ENCODE results near the gene FPR1. TPM values are rescaled to one million over a fixed set of nuclear protein-coding genes. Genes with fewer than 3 reads are reported as not detected.
A peak's percentile ranks its signal among the peaks of the same experiment; 100 is the strongest.

The FPR1 gene
- total RNA-seq, 2 donors from 2014 or later = 0.69 to 2.5 TPM

- Histone ChIP-seq H3K4me3 (no peak overlapping the region), H3K36me3 (no peaks in the 10 kb centered on the region), H3K27ac (no peak overlapping the region), H3K27me3 (no peaks in the 10 kb centered on the region), H3K9ac (ENCODE audit: low read depth in 2 of 2, low read length in 2 of 2) (no peak overlapping the region), H3K4me1 (no peaks in the 10 kb centered on the region), H3K9me3 (no peaks in the 10 kb centered on the region)
- TF ChIP-seq, protein P1, sequence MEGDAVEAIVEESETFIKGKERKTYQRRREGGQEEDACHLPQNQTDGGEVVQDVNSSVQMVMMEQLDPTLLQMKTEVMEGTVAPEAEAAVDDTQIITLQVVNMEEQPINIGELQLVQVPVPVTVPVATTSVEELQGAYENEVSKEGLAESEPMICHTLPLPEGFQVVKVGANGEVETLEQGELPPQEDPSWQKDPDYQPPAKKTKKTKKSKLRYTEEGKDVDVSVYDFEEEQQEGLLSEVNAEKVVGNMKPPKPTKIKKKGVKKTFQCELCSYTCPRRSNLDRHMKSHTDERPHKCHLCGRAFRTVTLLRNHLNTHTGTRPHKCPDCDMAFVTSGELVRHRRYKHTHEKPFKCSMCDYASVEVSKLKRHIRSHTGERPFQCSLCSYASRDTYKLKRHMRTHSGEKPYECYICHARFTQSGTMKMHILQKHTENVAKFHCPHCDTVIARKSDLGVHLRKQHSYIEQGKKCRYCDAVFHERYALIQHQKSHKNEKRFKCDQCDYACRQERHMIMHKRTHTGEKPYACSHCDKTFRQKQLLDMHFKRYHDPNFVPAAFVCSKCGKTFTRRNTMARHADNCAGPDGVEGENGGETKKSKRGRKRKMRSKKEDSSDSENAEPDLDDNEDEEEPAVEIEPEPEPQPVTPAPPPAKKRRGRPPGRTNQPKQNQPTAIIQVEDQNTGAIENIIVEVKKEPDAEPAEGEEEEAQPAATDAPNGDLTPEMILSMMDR (IDR thresholded peaks at IDR 0.05) = no peak
- intact Hi-C loops (cut with DNase I) = no loop called here
- no peak for DNase-seq
These were observed 37.5 kb upstream of the FPR1 start for GRCh38 chr19:51789061-51789795.

DNA sequence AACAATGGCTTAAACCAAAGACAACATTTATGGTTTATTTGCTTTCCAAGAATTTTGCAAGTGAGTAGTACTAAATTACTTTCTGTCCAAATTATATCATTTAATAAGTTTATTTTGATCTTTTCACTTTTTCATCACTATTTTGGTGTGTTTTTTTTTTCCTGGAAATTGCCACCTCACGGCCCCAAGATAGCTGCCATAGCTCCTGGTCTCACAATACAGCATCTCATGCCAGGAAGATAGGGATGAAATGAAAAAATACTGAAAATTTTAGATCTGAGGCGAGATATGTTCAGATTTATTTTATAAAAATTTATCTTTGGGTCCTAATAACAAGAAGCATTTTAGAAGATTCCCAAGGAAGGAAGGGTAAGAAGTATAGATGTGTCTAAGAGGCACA is 36.4 kb upstream of the FPR1 start:
- no peaks in the 10 kb centered on the region for H3K4me1 ChIP-seq
- TF ChIP-seq, protein P1 (IDR thresholded peaks at IDR 0.05) = no peak
- no peak overlapping the region for H3K9ac ChIP-seq (ENCODE audit: low read depth in 2 of 2, low read length in 2 of 2)
- intact Hi-C loops (cut with DNase I) = no loop called here
- H3K27me3 ChIP-seq = no peaks in the 10 kb centered on the region
- H3K36me3 ChIP-seq = no peaks in the 10 kb centered on the region
- H3K4me3 ChIP-seq = no peak overlapping the region
- no peak for DNase-seq
- H3K9me3 ChIP-seq = no peaks in the 10 kb centered on the region
- H3K27ac ChIP-seq = no peak overlapping the region

GRCh38 chr19:51786646-51787494 is 35.2 kb upstream of the FPR1 start:
- H3K27ac ChIP-seq = no peak overlapping the region
- intact Hi-C loops (cut with DNase I) = no loop called here

DNA sequence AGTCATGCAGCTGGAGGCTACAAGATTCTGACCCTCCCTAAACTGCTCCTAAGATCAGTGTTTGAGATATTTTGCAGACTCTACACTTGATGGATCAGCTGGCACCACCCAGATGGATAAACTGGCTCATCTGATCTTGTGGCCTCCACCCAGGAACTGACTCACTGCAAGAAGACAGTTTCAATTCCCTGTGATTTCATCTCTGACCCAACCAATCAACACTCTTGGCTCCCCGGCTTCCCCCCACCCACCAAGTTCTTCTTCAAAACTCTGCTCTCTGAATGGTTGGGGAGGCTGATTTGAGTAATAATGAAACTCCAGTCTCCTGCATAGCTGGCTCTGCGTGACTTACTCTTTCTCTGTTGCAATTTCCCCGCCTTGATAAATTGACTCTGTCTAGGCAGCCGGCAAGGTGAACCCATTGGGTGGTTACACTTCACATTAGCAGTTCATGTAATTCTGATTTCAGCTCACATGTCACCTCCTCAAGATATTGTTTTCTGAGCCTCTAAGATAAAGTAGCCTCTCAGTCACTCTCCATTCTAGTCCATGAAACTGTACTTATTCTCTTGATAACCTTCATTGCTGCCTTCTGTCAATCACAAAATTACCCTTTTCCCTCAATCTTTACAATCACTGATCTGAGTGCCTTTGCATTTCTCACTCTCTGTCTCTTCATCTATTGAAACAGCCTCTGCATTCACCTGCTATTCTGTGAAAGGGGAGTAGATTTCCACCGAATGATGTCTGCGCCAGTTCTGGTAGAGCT is 33.4 kb upstream of the FPR1 start:
- H3K4me1 ChIP-seq = no peaks in the 10 kb centered on the region
- peak; percentile 49 for DNase-seq
- TF ChIP-seq, protein P1 (IDR thresholded peaks at IDR 0.05) = no peak
- intact Hi-C loops (cut with DNase I) = no loop called here
- no peak overlapping the region for H3K4me3 ChIP-seq
- H3K27ac ChIP-seq = no peak overlapping the region
- H3K9ac ChIP-seq (ENCODE audit: low read depth in 2 of 2, low read length in 2 of 2) = no peak overlapping the region
- no peaks in the 10 kb centered on the region for H3K9me3 ChIP-seq
- no peaks in the 10 kb centered on the region for H3K36me3 ChIP-seq
- H3K27me3 ChIP-seq = no peaks in the 10 kb centered on the region

More at GRCh38 chr19:51786646-51787494, 35.2 kb upstream of the FPR1 start:
- H3K4me3 ChIP-seq = no peak overlapping the region
- no peaks in the 10 kb centered on the region for H3K27me3 ChIP-seq
- no peaks in the 10 kb centered on the region for H3K4me1 ChIP-seq
- H3K9me3 ChIP-seq = no peaks in the 10 kb centered on the region
- no peak for DNase-seq
- TF ChIP-seq, protein P1 (IDR thresholded peaks at IDR 0.05) = no peak
- no peak overlapping the region for H3K9ac ChIP-seq (ENCODE audit: low read depth in 2 of 2, low read length in 2 of 2)
- no peaks in the 10 kb centered on the region for H3K36me3 ChIP-seq

DNA sequence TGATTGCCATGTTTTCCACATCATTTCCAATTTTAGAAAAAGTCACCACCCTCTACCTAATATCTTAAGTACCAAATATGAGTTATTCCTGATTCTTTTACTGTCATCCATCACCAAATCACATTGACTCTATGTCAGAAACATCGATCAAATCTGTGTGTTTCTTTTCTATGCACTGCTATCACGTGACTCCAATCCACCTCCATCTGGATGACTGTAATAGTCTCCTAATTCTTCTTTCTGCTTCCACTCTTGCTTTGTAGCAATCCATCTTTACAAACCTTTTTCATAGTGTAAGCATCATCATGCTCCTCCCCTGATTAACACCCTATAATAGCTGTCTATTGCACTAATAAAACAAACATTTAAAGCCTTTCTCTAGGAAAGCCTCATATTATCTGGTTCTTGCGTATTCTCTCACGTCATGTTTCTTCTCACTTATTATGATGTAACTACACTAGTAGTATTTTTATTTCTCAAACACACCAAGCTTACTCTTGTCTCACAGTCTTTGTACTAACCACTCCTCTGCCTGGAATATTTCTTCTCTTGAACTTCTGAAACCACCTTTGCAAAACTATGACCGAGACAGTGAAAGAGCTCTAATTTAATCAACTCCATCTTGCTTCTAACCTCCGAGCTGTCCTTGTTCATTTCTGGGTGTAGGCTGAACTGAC is 32.6 kb upstream of the FPR1 start:
- Histone ChIP-seq H3K27ac (no peak overlapping the region), H3K4me3 (no peak overlapping the region)
- intact Hi-C loops (cut with DNase I) = no loop called here

More for the DNA sequence above, 32.6 kb upstream of the FPR1 start:
- Histone ChIP-seq H3K36me3 (no peaks in the 10 kb centered on the region), H3K4me1 (no peaks in the 10 kb centered on the region), H3K9me3 (no peaks in the 10 kb centered on the region), H3K27me3 (no peaks in the 10 kb centered on the region), H3K9ac (ENCODE audit: low read depth in 2 of 2, low read length in 2 of 2) (no peak overlapping the region)
- DNase-seq = no peak
- TF ChIP-seq, protein P1 (IDR thresholded peaks at IDR 0.05) = no peak

Measured in colonic mucosa (tissue), 4 donors.